H9 (cell line): ENCODE results near the gene UPF2. TPM values are rescaled to one million over a fixed set of nuclear protein-coding genes. Genes with fewer than 3 reads are reported as not detected.
A peak's percentile ranks its signal among the peaks of the same experiment; 100 is the strongest.

Source experiments
- DNase-seq: peaks from one replicate; pipeline ENCODE4 v3.0.0-alpha.2; 2017
- H2AFZ ChIP-seq: one replicate; pipeline ENCODE4 v1.6.1; 2013; ENCODE audit warnings: mild to moderate bottlenecking, low read length, control low read depth, moderate library complexity
- H2AK5ac ChIP-seq: 2 replicates; pipeline ENCODE4 v1.6.1; 2013; ENCODE audit warnings: low read length, control low read depth, mixed read lengths; ENCODE audit not compliant: insufficient read length
- H2BK120ac ChIP-seq: one replicate; pipeline ENCODE4 v1.6.1; 2013; ENCODE audit warnings: low read depth, mild to moderate bottlenecking, low read length, control low read depth, inconsistent platforms; ENCODE audit not compliant: poor library complexity, severe bottlenecking
- H2BK12ac ChIP-seq: 2 replicates; pipeline ENCODE4 v1.6.1; 2013; ENCODE audit warnings: low read length, control low read depth, mixed read lengths, low read depth; ENCODE audit not compliant: insufficient read length
- H2BK15ac ChIP-seq: 2 replicates; pipeline ENCODE4 v1.6.1; 2013; ENCODE audit warnings: low read depth, low read length, control low read depth
- H2BK20ac ChIP-seq: one replicate; pipeline ENCODE4 v1.6.1; 2013; ENCODE audit warnings: low read depth, mild to moderate bottlenecking, low read length, control low read depth, inconsistent platforms; ENCODE audit not compliant: poor library complexity, severe bottlenecking
- H2BK5ac ChIP-seq: 2 replicates; pipeline ENCODE4 v1.6.1; 2013; ENCODE audit warnings: low read length, control low read depth, mixed read lengths; ENCODE audit not compliant: insufficient read length
- H3K14ac ChIP-seq: 2 replicates; pipeline ENCODE4 v1.6.1; 2013; ENCODE audit warnings: low read length, control low read depth; ENCODE audit not compliant: insufficient read depth
- H3K18ac ChIP-seq: 2 replicates; pipeline ENCODE4 v1.6.1; 2013; ENCODE audit warnings: low read depth, mild to moderate bottlenecking, mixed read lengths, low read length, control low read depth; ENCODE audit not compliant: insufficient read length
- H3K23ac ChIP-seq: 2 replicates; pipeline ENCODE4 v1.6.1; 2013; ENCODE audit warnings: low read length, control low read depth, mixed read lengths, low read depth; ENCODE audit not compliant: insufficient read length
- H3K23me2 ChIP-seq: 2 replicates; pipeline ENCODE4 v1.6.1; 2013; ENCODE audit warnings: low read depth, mild to moderate bottlenecking, mixed read lengths, low read length, control low read depth; ENCODE audit not compliant: insufficient read length, poor library complexity, severe bottlenecking
- H3K27ac ChIP-seq: 2 replicates; pipeline ENCODE4 v1.5.1; 2013; ENCODE audit warnings: low read length, control low read depth, mixed read lengths, low read depth; ENCODE audit not compliant: insufficient read length
- H3K27me3 ChIP-seq: 2 replicates; pipeline ENCODE4 v1.6.1; 2013; ENCODE audit warnings: low read length, control low read depth, inconsistent platforms; ENCODE audit not compliant: insufficient read depth
- H3K4ac ChIP-seq: 2 replicates; pipeline ENCODE4 v1.6.1; 2013; ENCODE audit warnings: low read depth, mild to moderate bottlenecking, control low read depth, inconsistent platforms, low read length, moderate library complexity
- H3K4me1 ChIP-seq: 2 replicates; pipeline ENCODE4 v1.6.1; 2013; ENCODE audit warnings: low read length, control low read depth, inconsistent platforms; ENCODE audit not compliant: insufficient read depth
- H3K4me2 ChIP-seq: 2 replicates; pipeline ENCODE4 v1.6.1; 2013; ENCODE audit warnings: low read length, control low read depth, mixed read lengths; ENCODE audit not compliant: insufficient read length, insufficient read depth
- H3K56ac ChIP-seq: 2 replicates; pipeline ENCODE4 v1.6.1; 2013; ENCODE audit warnings: low read depth, mild to moderate bottlenecking, mixed read lengths, low read length, control low read depth; ENCODE audit not compliant: insufficient read length
- H3K79me1 ChIP-seq: 2 replicates; pipeline ENCODE4 v1.6.1; 2013; ENCODE audit warnings: low read depth, mild to moderate bottlenecking, moderate library complexity, low read length, control low read depth, inconsistent platforms; ENCODE audit not compliant: insufficient read depth, poor library complexity, severe bottlenecking
- H3K79me2 ChIP-seq: 2 replicates; pipeline ENCODE4 v1.6.1; 2013; ENCODE audit warnings: low read length, control low read depth, inconsistent platforms; ENCODE audit not compliant: insufficient read depth
- H3K9ac ChIP-seq: 2 replicates; pipeline ENCODE4 v1.6.1; 2013; ENCODE audit warnings: low read length, control low read depth, mixed read lengths; ENCODE audit not compliant: insufficient read length; ENCODE audit errors: extremely low read depth
- H3K9me3 ChIP-seq: one replicate; pipeline ENCODE4 v1.6.1; 2013; ENCODE audit warnings: low read depth, low read length, inconsistent platforms; ENCODE audit not compliant: control insufficient read depth
- H3T11ph ChIP-seq: one replicate; pipeline ENCODE4 v1.6.1; 2013; ENCODE audit warnings: mild to moderate bottlenecking, low read length, control low read depth, inconsistent platforms
- H4K20me1 ChIP-seq: one replicate; pipeline ENCODE4 v1.6.1; 2013; ENCODE audit not compliant: control insufficient read depth, insufficient read length, insufficient read depth
- H4K5ac ChIP-seq: 2 replicates; pipeline ENCODE4 v1.6.1; 2013; ENCODE audit warnings: low read depth, mild to moderate bottlenecking, mixed read lengths, low read length, control low read depth; ENCODE audit not compliant: insufficient read length
- H4K8ac ChIP-seq: replicated peaks from 2 replicates; pipeline ENCODE4 v1.6.1; 2013; ENCODE audit warnings: low read length, control low read depth, mixed read lengths, low read depth; ENCODE audit not compliant: insufficient read length
- H4K91ac ChIP-seq: 2 replicates; pipeline ENCODE4 v1.6.1; 2013; ENCODE audit warnings: low read depth, mild to moderate bottlenecking, moderate library complexity, mixed read lengths, low read length, control low read depth; ENCODE audit not compliant: insufficient read length
- H3K27ac Mint-ChIP-seq, 3 experiments: 2 replicates in 2 of 3; 3 replicates in 1 of 3; pipeline ENCODE4 v1.8.0; 2020 to 2021; ENCODE audit warnings: mixed read lengths in 3 of 3, mild to moderate bottlenecking in 1 of 3, moderate library complexity in 1 of 3
- H3K27me3 Mint-ChIP-seq: 2 replicates; pipeline ENCODE4 v1.8.0; 2021; ENCODE audit warnings: low read depth, mild to moderate bottlenecking, moderate library complexity, mixed read lengths
- H3K36me3 Mint-ChIP-seq, 3 experiments: 2 replicates in 2 of 3; 3 replicates in 1 of 3; pipeline ENCODE4 v1.8.0; 2020 to 2021; ENCODE audit warnings: low read depth in 3 of 3, mixed read lengths in 3 of 3; ENCODE audit not compliant: insufficient read depth in 1 of 3
- H3K4me1 Mint-ChIP-seq, 2 experiments: 2 replicates each; pipeline ENCODE4 v1.8.0; 2020; ENCODE audit warnings: mixed read lengths in 2 of 2
- H3K4me3 Mint-ChIP-seq, 2 experiments: 2 replicates in 1 of 2; 3 replicates in 1 of 2; pipeline ENCODE4 v1.8.0; 2020 to 2021; ENCODE audit warnings: mild to moderate bottlenecking in 2 of 2, mixed read lengths in 2 of 2, moderate library complexity in 1 of 2
- H3K9me3 Mint-ChIP-seq, 2 experiments: 2 replicates in 1 of 2; 3 replicates in 1 of 2; pipeline ENCODE4 v1.8.0; 2020; ENCODE audit warnings: mild to moderate bottlenecking in 2 of 2, mixed read lengths in 2 of 2, moderate library complexity in 1 of 2
- WGBS: extraction: QIAGEN DNeasy Blood & Tissue Kit; methylation state at CpG from one replicate; pipeline ENCODE4 v1.1.7; 2013; ENCODE audit warnings: missing lambda C conversion rate, low lambda C conversion rate, mixed read lengths; ENCODE audit not compliant: insufficient read length; ENCODE audit errors: extremely low coverage; 5-methylcytosine and 5-hydroxymethylcytosine counted together
- total RNA-seq: library from RNA; stranded (reverse); gene quantifications from 2 replicates; pipeline ENCODE4 v1.2.1, GENCODE V29; 2021
- TF ChIP-seq, protein P1 (sequence below): fragments of 200-600 bp; sonication (generic); conservative IDR thresholded peaks from 3 replicates; pipeline ENCODE4 v1.8.0; 2021; ENCODE audit warnings: antibody characterized with exemption, mild to moderate bottlenecking

Gene UPF2
- total RNA-seq, 1 experiment from 2014 or later: 34.1 TPM

DNA sequence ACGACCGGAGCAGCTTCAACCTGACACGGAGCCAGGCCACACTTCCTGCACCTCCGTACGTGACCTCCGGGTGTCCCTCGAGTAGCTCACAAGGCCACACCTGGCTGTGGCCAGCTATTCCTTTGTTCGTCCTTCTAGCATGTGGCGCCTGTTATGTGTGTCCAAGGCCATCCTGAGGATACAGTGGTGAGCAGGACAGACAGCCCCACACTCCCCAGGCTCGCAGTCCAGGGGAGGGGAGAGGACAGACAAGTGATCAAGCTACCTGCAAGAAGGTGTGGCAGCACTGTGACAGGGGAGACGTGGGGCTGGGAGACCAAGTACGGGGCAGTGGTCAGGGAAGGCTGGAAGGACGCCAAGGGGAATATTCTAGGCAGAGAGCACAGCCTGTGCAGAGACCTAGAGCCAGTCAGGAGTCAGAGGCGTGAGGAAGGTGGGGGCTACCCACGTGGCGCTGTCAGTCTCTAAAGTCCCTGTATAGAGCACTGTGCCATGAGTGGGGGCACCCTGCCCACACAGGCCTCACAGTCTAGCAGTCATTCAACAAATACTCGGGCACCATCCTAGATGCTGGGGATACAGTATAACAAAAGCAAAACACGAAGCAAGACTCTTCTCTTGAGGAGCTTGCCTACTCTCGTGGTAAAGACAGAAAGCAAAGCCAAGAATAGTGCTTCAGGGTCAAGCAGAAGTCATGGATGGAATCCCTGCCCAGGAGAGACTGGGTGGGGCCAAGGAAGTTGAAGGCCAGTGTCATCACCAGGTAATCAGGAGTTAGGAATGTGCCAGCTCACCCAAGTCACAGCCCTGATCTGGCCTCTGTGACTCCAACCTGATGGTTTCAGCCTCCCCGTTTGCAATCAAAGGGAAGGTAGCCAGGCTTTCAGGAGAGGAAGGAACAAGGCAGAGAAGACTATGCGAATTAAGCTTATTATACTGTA, 160.9 kb downstream of the UPF2 start:
- Histone ChIP-seq H3K4me1 (no peaks in the 10 kb centered on the region), H2BK5ac (no peak overlapping the region), H3K79me1 (no peaks in the 10 kb centered on the region), H3K14ac (peak overlapping the region; percentile 67), H2BK15ac (no peak overlapping the region), H2BK12ac (no peak overlapping the region), H4K5ac (peak overlapping the region; percentile 63), H3K27ac (no peak overlapping the region), H3K56ac (no peak overlapping the region), H2BK20ac (no peak overlapping the region), H2AK5ac (no peak overlapping the region), H4K91ac (no peak overlapping the region), H3K23ac (no peak overlapping the region), H2BK120ac (no peak overlapping the region), H3K23me2 (no peaks in the 10 kb centered on the region), H3K9me3 (no peaks in the 10 kb centered on the region), H3K79me2 (no peaks in the 10 kb centered on the region), H2AFZ (no peak overlapping the region), H3T11ph (no peak overlapping the region), H4K20me1 (no peaks in the 10 kb centered on the region), H3K27me3 (no peaks in the 10 kb centered on the region), H3K18ac (peak overlapping the region; percentile 56), H3K4ac (no peak overlapping the region), H3K9ac (no peak overlapping the region), H4K8ac (no peak overlapping the region), H3K4me2 (no peak overlapping the region)
- TF ChIP-seq, protein P1, sequence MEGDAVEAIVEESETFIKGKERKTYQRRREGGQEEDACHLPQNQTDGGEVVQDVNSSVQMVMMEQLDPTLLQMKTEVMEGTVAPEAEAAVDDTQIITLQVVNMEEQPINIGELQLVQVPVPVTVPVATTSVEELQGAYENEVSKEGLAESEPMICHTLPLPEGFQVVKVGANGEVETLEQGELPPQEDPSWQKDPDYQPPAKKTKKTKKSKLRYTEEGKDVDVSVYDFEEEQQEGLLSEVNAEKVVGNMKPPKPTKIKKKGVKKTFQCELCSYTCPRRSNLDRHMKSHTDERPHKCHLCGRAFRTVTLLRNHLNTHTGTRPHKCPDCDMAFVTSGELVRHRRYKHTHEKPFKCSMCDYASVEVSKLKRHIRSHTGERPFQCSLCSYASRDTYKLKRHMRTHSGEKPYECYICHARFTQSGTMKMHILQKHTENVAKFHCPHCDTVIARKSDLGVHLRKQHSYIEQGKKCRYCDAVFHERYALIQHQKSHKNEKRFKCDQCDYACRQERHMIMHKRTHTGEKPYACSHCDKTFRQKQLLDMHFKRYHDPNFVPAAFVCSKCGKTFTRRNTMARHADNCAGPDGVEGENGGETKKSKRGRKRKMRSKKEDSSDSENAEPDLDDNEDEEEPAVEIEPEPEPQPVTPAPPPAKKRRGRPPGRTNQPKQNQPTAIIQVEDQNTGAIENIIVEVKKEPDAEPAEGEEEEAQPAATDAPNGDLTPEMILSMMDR: peak; percentile 63
- Mint-ChIP-seq H3K27ac (peak overlapping the region in 1 of 3 experiments; percentile 81; a peak in 2 of 7 replicates), H3K4me3 (no peak overlapping the region), H3K9me3 (no peaks in the 10 kb centered on the region; a peak in 1 of 5 replicates), H3K27me3 (no peaks in the 10 kb centered on the region; the same call in 1 of the 2 replicates), H3K36me3 (no peaks in the 10 kb centered on the region), H3K4me1 (peaks cover 8 to 12% of the 10 kb centered on the region in 2 experiments)
- peak; percentile 80 for DNase-seq
- no CpG with 5 or more reads among the region's 21 CpGs for WGBS
